Smooth muscle cell (in vitro differentiated cells): ENCODE results near the gene TAS1R1. TPM values are rescaled to one million over a fixed set of nuclear protein-coding genes. Genes with fewer than 3 reads are reported as not detected.

Experiments
- DNase-seq: peaks from one replicate; lab custom pipeline; 2025; ENCODE audit not compliant: unreplicated experiment; lab: John Stamatoyannopoulos, UW
- H2AFZ ChIP-seq: fragments of 200-600 bp; sonication (generic); 2 replicates; pipeline ENCODE4 v1.6.0; 2016; ENCODE audit warnings: antibody characterized with exemption, low read depth, mild to moderate bottlenecking
- H3F3A ChIP-seq: fragments of 200-600 bp; sonication (generic); 2 replicates; pipeline ENCODE4 v1.6.0; 2017; ENCODE audit warnings: antibody characterized with exemption, low read depth
- H3K27ac ChIP-seq: fragments of 200-600 bp; sonication (generic); 2 replicates; pipeline ENCODE4 v1.5.1; 2016; ENCODE audit warnings: low read depth, mild to moderate bottlenecking
- H3K27me3 ChIP-seq: fragments of 200-600 bp; sonication (generic); 2 replicates; pipeline ENCODE4 v1.6.1; 2016; ENCODE audit warnings: low read depth, mild to moderate bottlenecking
- H3K36me3 ChIP-seq: fragments of 200-600 bp; sonication (generic); 2 replicates; pipeline ENCODE4 v1.5.1; 2016; ENCODE audit warnings: low read depth
- H3K4me1 ChIP-seq: fragments of 200-600 bp; sonication (generic); 2 replicates; pipeline ENCODE4 v1.5.1; 2016; ENCODE audit warnings: low read depth
- H3K4me2 ChIP-seq: fragments of 200-600 bp; sonication (generic); 2 replicates; pipeline ENCODE4 v1.6.0; 2016; ENCODE audit warnings: mild to moderate bottlenecking
- H3K4me3 ChIP-seq: fragments of 200-600 bp; sonication (generic); 2 replicates; pipeline ENCODE4 v1.5.1; 2016; ENCODE audit warnings: mild to moderate bottlenecking
- H3K79me2 ChIP-seq: fragments of 200-600 bp; sonication (generic); 2 replicates; pipeline ENCODE4 v1.6.0; 2016; ENCODE audit warnings: low read depth, mild to moderate bottlenecking
- H3K9ac ChIP-seq: fragments of 200-600 bp; sonication (generic); 2 replicates; pipeline ENCODE4 v1.6.0; 2016; ENCODE audit warnings: low read depth
- H3K9me3 ChIP-seq: fragments of 200-600 bp; sonication (generic); replicated peaks from 2 replicates; pipeline ENCODE4 v1.5.1; 2016; ENCODE audit warnings: low read depth
- H4K20me1 ChIP-seq: fragments of 200-600 bp; sonication (generic); 2 replicates; pipeline ENCODE4 v1.6.0; 2016; ENCODE audit warnings: low read depth
- CTCF ChIP-seq: fragments of 200-600 bp; sonication (generic); IDR thresholded peaks from 2 replicates; pipeline ENCODE4 v1.5.1; 2017; ENCODE audit warnings: borderline replicate concordance, mild to moderate bottlenecking, antibody characterized with exemption; ENCODE audit not compliant: insufficient read depth, poor library complexity, severe bottlenecking
- WGBS: methylation state at CpG from one replicate; pipeline ENCODE4 v1.1.7; 2016; ENCODE audit warnings: low lambda C conversion rate; 5-methylcytosine and 5-hydroxymethylcytosine counted together
- polyA plus RNA-seq: library from polyadenylated mRNA; unstranded; fragments of >200 nt; fragmentation: Nextera tagmentation; extraction: Ambion mirVana; gene quantifications from 2 replicates; pipeline ENCODE4 v1.2.1, GENCODE V29; 2016
- total RNA-seq: library from RNA; depleted of rRNA; stranded (reverse); fragments of >200 nt; gene quantifications from 2 replicates; pipeline ENCODE4 v1.2.3, GENCODE V29; 2014

Gene TAS1R1
- total and polyA plus RNA-seq, 2 experiments from 2014 or later = 0.27 TPM; not detected in 1

DNA sequence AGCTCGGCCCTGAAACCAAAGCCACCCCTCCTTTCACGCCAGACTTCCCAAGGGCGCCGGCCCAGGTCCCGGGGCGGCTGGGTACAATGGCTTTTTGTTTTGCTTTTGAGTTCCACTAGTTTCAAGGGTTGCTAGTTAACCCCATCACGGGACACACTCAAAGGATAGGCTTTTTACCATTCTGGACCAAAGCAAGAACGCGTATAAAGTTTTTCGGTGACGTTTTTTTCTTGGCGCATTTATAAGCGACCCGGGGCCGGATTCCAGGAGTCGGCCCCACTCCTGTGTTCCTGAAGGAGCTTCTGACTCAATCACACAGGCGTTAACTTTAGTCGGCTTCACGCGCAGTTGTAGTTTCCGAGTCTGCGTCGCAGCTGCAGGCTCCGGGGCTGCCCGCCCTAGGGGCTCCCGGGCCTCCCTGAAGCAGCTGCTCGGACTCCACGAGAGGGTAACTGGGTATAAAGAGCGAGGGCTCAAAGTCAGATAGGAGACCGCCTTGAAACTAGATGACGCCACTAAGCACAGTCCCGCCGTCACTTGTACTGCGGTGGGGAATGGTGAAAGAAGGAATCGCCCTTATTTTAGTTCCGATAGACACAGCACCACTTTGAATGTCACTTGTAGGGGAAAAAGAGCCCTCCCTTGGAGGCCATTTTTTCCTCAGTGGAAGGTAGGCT, 48.3 kb downstream of the TAS1R1 start:
- DNase-seq = peak; percentile 67
- peaks cover 30% of the 10 kb centered on the region for H3K79me2 ChIP-seq

GRCh38 chr1:6603915-6604558, 48.9 kb downstream of the TAS1R1 start:
- TF ChIP-seq CTCF = no peak

More for the DNA sequence above, 48.3 kb downstream of the TAS1R1 start:
- H3K4me3 ChIP-seq = peak overlapping the region; percentile 67
- H3K4me1 ChIP-seq = peaks cover 28% of the 10 kb centered on the region
- peak overlapping the region; percentile 100 for H3K27ac ChIP-seq
- H3K9me3 ChIP-seq = no peaks in the 10 kb centered on the region
- H3F3A ChIP-seq = peaks cover 22% of the 10 kb centered on the region
- TF ChIP-seq CTCF = no peak
- peak overlapping the region; percentile 96 for H3K9ac ChIP-seq
- H3K36me3 ChIP-seq = no peaks in the 10 kb centered on the region
- 4% methylated on average over 36 of the region's 36 CpGs for WGBS
- H4K20me1 ChIP-seq = peaks cover 35% of the 10 kb centered on the region
- H3K27me3 ChIP-seq = no peaks in the 10 kb centered on the region
- peak overlapping the region; percentile 92 for H3K4me2 ChIP-seq
- H2AFZ ChIP-seq = peak overlapping the region; percentile 77

GRCh38 chr1:6612641-6613360, 57.7 kb downstream of the TAS1R1 start:
- peak overlapping the region; percentile 95 for H3K4me3 ChIP-seq
- H3K4me1 ChIP-seq = peaks cover 3% of the 10 kb centered on the region
- no peak for TF ChIP-seq CTCF
- peak overlapping the region; percentile 91 for H3K9ac ChIP-seq
- H4K20me1 ChIP-seq = peaks cover 28% of the 10 kb centered on the region
- H3K79me2 ChIP-seq = peaks cover 55% of the 10 kb centered on the region
- no peaks in the 10 kb centered on the region for H3K9me3 ChIP-seq
- peak overlapping the region; percentile 98 for H3K4me2 ChIP-seq
- no peak for DNase-seq
- H3K36me3 ChIP-seq = no peaks in the 10 kb centered on the region
- no peaks in the 10 kb centered on the region for H3K27me3 ChIP-seq
- peaks cover 3% of the 10 kb centered on the region for H3F3A ChIP-seq
- WGBS = 2% methylated on average over 36 of the region's 67 CpGs
- H2AFZ ChIP-seq = peak overlapping the region; percentile 92
- peak overlapping the region; percentile 91 for H3K27ac ChIP-seq

More at GRCh38 chr1:6603915-6604558, 48.9 kb downstream of the TAS1R1 start:
- H3K79me2 ChIP-seq = peaks cover 26% of the 10 kb centered on the region
- peaks cover 29% of the 10 kb centered on the region for H4K20me1 ChIP-seq
- peaks cover 28% of the 10 kb centered on the region for H3K4me1 ChIP-seq
- H3K4me2 ChIP-seq = peak overlapping the region; percentile 92
- peak overlapping the region; percentile 100 for H3K27ac ChIP-seq
- 9% methylated on average over 19 of the region's 19 CpGs for WGBS
- no peaks in the 10 kb centered on the region for H3K27me3 ChIP-seq
- H3K9ac ChIP-seq = peak overlapping the region; percentile 96
- H3K9me3 ChIP-seq = no peaks in the 10 kb centered on the region
- H3F3A ChIP-seq = peaks cover 22% of the 10 kb centered on the region
- no peak for DNase-seq
- peak overlapping the region; percentile 77 for H2AFZ ChIP-seq
- peak overlapping the region; percentile 67 for H3K4me3 ChIP-seq
- H3K36me3 ChIP-seq = no peaks in the 10 kb centered on the region
